SK-N-SH treated with all-trans-retinoic acid at 6 μM for 48 hours (cell line): ENCODE results near the gene CCNY.

Experiments
- ATAC-seq: fragments of 200-7000 bp; cut with Tn5 transposase; 3 replicates; pipeline ENCODE4 v1.9.1; 2020; ENCODE audit warnings: mild to moderate bottlenecking, moderate library complexity
- ARNTL ChIP-seq: fragments of 450-650 bp; formaldehyde crosslinking; IDR thresholded peaks from 2 replicates; pipeline ENCODE4 v1.5.0; 2020; ENCODE audit warnings: low read depth, mild to moderate bottlenecking, moderate library complexity, borderline replicate concordance
- BACH2 ChIP-seq: fragments of 250-450 bp; sonication (Bioruptor Pico); IDR thresholded peaks from 2 replicates; pipeline ENCODE4 v1.9.0; 2021; ENCODE audit warnings: mild to moderate bottlenecking, borderline replicate concordance
- CSDC2 ChIP-seq: fragments of 250-450 bp; sonication (Bioruptor Pico); IDR thresholded peaks from 2 replicates; pipeline ENCODE4 v1.5.0; 2020; ENCODE audit warnings: mild to moderate bottlenecking, moderate library complexity
- ESRRG ChIP-seq: fragments of 250-450 bp; sonication (Bioruptor Pico); IDR thresholded peaks from 2 replicates; pipeline ENCODE4 v1.6.1; 2021; ENCODE audit warnings: mild to moderate bottlenecking
- GLIS3 ChIP-seq: fragments of 250-450 bp; sonication (Bioruptor Pico); IDR thresholded peaks from 2 replicates; pipeline ENCODE4 v1.5.0; 2020; ENCODE audit warnings: mild to moderate bottlenecking, moderate library complexity
- ISL1 ChIP-seq: fragments of 250-450 bp; sonication (Bioruptor Pico); IDR thresholded peaks from 2 replicates; pipeline ENCODE4 v2.1.2; 2022; ENCODE audit warnings: mild to moderate bottlenecking, moderate library complexity
- OSR1 ChIP-seq: fragments of 250-450 bp; sonication (Bioruptor Pico); IDR thresholded peaks from 2 replicates; pipeline ENCODE4 v1.8.0; 2022; ENCODE audit warnings: moderate library complexity, mild to moderate bottlenecking, inconsistent platforms
- PPARA ChIP-seq: fragments of 250-450 bp; sonication (Bioruptor Pico); IDR thresholded peaks from 2 replicates; pipeline ENCODE4 v1.5.0; 2020; ENCODE audit warnings: mild to moderate bottlenecking, borderline replicate concordance
- RARB ChIP-seq: fragments of 250-450 bp; sonication (Bioruptor Pico); IDR thresholded peaks from 2 replicates; pipeline ENCODE4 v1.8.0; 2021; ENCODE audit warnings: mild to moderate bottlenecking, moderate library complexity
- SNAI2 ChIP-seq: fragments of 250-450 bp; sonication (Bioruptor Pico); IDR thresholded peaks from 2 replicates; pipeline ENCODE4 v1.5.0; 2020; ENCODE audit warnings: mild to moderate bottlenecking, moderate library complexity
- TCF4 ChIP-seq: fragments of 250-450 bp; sonication (Bioruptor Pico); IDR thresholded peaks from 2 replicates; pipeline ENCODE4 v1.8.0; 2021; ENCODE audit warnings: mild to moderate bottlenecking, moderate library complexity, borderline replicate concordance
- TOX ChIP-seq: fragments of 250-450 bp; sonication (Bioruptor Pico); IDR thresholded peaks from 2 replicates; pipeline ENCODE4 v1.8.0; 2021; ENCODE audit warnings: mild to moderate bottlenecking, moderate library complexity, borderline replicate concordance
- ZC3H10 ChIP-seq: fragments of 250-450 bp; sonication (Bioruptor Pico); IDR thresholded peaks from 2 replicates; pipeline ENCODE4 v1.5.1; 2021; ENCODE audit warnings: mild to moderate bottlenecking, moderate library complexity
- ZFP3 ChIP-seq: fragments of 250-450 bp; sonication (Bioruptor Pico); IDR thresholded peaks from 2 replicates; pipeline ENCODE4 v1.5.0; 2020; ENCODE audit warnings: mild to moderate bottlenecking, moderate library complexity
- ZFP30 ChIP-seq: fragments of 450-650 bp; formaldehyde crosslinking; IDR thresholded peaks from 2 replicates; pipeline ENCODE4 v1.5.0; 2022; ENCODE audit warnings: mild to moderate bottlenecking, moderate library complexity
- ZNF565 ChIP-seq: fragments of 450-650 bp; formaldehyde crosslinking; conservative IDR thresholded peaks from 2 replicates; pipeline ENCODE4 v1.5.0; 2020; ENCODE audit warnings: low read depth, mild to moderate bottlenecking, moderate library complexity
- ZNF70 ChIP-seq: fragments of 450-650 bp; formaldehyde crosslinking; IDR thresholded peaks from 2 replicates; pipeline ENCODE4 v1.5.0; 2020; ENCODE audit warnings: mild to moderate bottlenecking, moderate library complexity
- ZNF8 ChIP-seq: fragments of 450-650 bp; formaldehyde crosslinking; IDR thresholded peaks from 2 replicates; pipeline ENCODE4 v1.5.0; 2020; ENCODE audit warnings: mild to moderate bottlenecking, moderate library complexity
- TF ChIP-seq, protein P1 (sequence below): fragments of 250-450 bp; sonication (Bioruptor Pico); IDR thresholded peaks from 2 replicates; pipeline ENCODE4 v1.8.0; 2021; ENCODE audit warnings: low read depth, mild to moderate bottlenecking, moderate library complexity, borderline replicate concordance
- TF ChIP-seq, protein P2 (sequence below): fragments of 250-450 bp; sonication (Bioruptor Pico); IDR thresholded peaks from 2 replicates; pipeline ENCODE4 v1.5.0; 2020; ENCODE audit warnings: mild to moderate bottlenecking, moderate library complexity
- TF ChIP-seq, protein P3 (sequence below): fragments of 250-450 bp; sonication (Bioruptor Pico); IDR thresholded peaks from 2 replicates; pipeline ENCODE4 v1.8.0; 2020; ENCODE audit warnings: mild to moderate bottlenecking, moderate library complexity, borderline replicate concordance

Gene CCNY

DNA sequence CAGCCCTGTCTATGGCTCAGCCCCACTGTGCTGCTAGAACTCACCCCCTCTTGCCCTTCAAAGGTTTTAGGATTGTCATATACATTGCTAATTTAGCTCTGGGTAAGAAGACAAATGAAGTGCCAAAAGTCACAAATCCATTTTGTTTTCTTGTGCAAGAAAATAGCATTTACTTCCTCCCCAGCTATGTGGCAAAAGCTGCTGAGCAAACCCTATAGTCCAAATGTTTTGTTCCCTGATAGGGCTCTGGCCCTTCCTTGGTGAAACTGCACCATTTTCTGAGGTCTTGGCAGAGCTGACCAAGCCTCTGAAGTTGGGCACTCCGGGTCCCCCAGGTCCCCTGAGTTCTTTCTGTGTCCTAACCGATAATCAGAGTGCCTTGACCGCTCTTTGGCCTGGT is 184.7 kb downstream of the CCNY start:
- ATAC-seq, result no peak

DNA sequence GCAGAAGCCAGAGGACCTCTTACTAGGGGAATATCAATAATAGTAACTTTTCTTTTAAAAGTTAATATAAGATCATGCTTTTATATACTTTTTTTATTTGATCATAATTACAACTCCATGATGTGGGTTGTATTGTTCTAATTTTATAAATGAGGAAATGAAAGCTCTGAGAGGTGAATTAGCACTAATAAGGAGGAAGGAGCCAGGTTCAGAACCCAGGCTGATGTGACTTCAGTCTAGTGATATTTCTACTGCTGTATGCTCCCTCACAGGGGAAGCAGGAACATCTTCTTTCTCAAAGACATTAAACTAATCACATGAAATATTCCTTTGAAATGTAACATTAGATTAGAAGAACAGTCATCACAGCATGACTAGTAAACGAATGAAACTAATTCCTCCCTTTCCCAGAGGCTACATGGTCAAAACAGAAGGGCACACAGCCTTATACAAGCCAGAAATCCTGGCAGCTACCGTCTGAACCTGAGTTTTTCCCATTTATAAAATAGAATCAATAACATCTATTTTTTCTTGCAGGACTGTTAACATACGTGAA is 187.4 kb downstream of the CCNY start:
- ATAC-seq, result no peak
- TF ChIP-seq, protein P1, sequence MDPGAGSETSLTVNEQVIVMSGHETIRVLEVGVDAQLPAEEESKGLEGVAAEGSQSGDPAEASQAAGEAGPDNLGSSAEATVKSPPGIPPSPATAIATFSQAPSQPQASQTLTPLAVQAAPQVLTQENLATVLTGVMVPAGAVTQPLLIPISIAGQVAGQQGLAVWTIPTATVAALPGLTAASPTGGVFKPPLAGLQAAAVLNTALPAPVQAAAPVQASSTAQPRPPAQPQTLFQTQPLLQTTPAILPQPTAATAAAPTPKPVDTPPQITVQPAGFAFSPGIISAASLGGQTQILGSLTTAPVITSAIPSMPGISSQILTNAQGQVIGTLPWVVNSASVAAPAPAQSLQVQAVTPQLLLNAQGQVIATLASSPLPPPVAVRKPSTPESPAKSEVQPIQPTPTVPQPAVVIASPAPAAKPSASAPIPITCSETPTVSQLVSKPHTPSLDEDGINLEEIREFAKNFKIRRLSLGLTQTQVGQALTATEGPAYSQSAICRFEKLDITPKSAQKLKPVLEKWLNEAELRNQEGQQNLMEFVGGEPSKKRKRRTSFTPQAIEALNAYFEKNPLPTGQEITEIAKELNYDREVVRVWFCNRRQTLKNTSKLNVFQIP (CRISPR knock-in tag), result no peak
- TF ChIP-seq TCF4 (CRISPR knock-in tag), result no peak
- TF ChIP-seq BACH2 (CRISPR knock-in tag), result no peak
- TF ChIP-seq ZFP3, result no peak
- no peak for TF ChIP-seq OSR1 (CRISPR knock-in tag)
- TF ChIP-seq ZC3H10 (CRISPR knock-in tag), result no peak
- no peak for TF ChIP-seq ISL1
- TF ChIP-seq ESRRG (CRISPR knock-in tag), result no peak
- no peak for TF ChIP-seq ZFP30 (CRISPR knock-in tag)
- TF ChIP-seq, protein P2, sequence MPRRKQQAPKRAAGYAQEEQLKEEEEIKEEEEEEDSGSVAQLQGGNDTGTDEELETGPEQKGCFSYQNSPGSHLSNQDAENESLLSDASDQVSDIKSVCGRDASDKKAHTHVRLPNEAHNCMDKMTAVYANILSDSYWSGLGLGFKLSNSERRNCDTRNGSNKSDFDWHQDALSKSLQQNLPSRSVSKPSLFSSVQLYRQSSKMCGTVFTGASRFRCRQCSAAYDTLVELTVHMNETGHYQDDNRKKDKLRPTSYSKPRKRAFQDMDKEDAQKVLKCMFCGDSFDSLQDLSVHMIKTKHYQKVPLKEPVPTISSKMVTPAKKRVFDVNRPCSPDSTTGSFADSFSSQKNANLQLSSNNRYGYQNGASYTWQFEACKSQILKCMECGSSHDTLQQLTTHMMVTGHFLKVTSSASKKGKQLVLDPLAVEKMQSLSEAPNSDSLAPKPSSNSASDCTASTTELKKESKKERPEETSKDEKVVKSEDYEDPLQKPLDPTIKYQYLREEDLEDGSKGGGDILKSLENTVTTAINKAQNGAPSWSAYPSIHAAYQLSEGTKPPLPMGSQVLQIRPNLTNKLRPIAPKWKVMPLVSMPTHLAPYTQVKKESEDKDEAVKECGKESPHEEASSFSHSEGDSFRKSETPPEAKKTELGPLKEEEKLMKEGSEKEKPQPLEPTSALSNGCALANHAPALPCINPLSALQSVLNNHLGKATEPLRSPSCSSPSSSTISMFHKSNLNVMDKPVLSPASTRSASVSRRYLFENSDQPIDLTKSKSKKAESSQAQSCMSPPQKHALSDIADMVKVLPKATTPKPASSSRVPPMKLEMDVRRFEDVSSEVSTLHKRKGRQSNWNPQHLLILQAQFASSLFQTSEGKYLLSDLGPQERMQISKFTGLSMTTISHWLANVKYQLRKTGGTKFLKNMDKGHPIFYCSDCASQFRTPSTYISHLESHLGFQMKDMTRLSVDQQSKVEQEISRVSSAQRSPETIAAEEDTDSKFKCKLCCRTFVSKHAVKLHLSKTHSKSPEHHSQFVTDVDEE (CRISPR knock-in tag), result no peak
- no peak for TF ChIP-seq ZNF8 (CRISPR knock-in tag)
- no peak for TF ChIP-seq ARNTL (CRISPR knock-in tag)
- TF ChIP-seq RARB (CRISPR knock-in tag), result no peak
- TF ChIP-seq GLIS3 (CRISPR knock-in tag), result no peak
- TF ChIP-seq CSDC2 (CRISPR knock-in tag), result no peak
- TF ChIP-seq, protein P3, sequence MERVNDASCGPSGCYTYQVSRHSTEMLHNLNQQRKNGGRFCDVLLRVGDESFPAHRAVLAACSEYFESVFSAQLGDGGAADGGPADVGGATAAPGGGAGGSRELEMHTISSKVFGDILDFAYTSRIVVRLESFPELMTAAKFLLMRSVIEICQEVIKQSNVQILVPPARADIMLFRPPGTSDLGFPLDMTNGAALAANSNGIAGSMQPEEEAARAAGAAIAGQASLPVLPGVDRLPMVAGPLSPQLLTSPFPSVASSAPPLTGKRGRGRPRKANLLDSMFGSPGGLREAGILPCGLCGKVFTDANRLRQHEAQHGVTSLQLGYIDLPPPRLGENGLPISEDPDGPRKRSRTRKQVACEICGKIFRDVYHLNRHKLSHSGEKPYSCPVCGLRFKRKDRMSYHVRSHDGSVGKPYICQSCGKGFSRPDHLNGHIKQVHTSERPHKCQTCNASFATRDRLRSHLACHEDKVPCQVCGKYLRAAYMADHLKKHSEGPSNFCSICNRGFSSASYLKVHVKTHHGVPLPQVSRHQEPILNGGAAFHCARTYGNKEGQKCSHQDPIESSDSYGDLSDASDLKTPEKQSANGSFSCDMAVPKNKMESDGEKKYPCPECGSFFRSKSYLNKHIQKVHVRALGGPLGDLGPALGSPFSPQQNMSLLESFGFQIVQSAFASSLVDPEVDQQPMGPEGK, result no peak
- TF ChIP-seq TOX, result no peak
- no peak for TF ChIP-seq ZNF70 (CRISPR knock-in tag)

More for the DNA sequence above, 184.7 kb downstream of the CCNY start:
- TF ChIP-seq ZC3H10 (CRISPR knock-in tag) (no peak), ZFP30 (CRISPR knock-in tag) (no peak), SNAI2 (no peak), RARB (CRISPR knock-in tag) (no peak), CSDC2 (CRISPR knock-in tag) (no peak), ZNF565 (CRISPR knock-in tag) (no peak), OSR1 (CRISPR knock-in tag) (no peak), TOX (no peak), PPARA (no peak), ZFP3 (no peak), ZNF8 (CRISPR knock-in tag) (no peak), BACH2 (CRISPR knock-in tag) (no peak), ZNF70 (CRISPR knock-in tag) (no peak), TCF4 (CRISPR knock-in tag) (no peak)
- TF ChIP-seq, protein P1 (CRISPR knock-in tag), result no peak
- TF ChIP-seq, protein P3, result no peak
